ENCODE results near the gene SPATA46.

DNA sequence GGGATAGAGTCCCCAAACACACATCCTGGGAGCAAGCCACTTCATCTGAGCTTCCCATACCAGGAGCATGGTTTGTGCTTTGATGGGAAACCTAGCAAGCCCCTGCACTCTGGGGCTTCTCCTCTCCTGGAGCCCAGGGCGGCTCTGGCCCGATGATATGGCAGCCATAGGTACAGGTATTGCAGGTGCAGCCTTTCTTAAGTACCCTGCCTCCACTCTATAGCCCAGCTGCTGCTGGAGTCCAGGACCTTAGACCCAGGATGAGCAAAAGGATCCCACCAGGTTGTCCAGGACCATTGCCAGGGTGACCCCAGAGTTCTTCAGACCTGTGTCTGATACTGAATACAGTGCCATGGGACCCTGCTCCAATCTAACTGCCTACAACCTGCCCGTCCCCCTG lies 9.0 kb upstream of the SPATA46 start:
- TF ChIP-seq, protein P1, sequence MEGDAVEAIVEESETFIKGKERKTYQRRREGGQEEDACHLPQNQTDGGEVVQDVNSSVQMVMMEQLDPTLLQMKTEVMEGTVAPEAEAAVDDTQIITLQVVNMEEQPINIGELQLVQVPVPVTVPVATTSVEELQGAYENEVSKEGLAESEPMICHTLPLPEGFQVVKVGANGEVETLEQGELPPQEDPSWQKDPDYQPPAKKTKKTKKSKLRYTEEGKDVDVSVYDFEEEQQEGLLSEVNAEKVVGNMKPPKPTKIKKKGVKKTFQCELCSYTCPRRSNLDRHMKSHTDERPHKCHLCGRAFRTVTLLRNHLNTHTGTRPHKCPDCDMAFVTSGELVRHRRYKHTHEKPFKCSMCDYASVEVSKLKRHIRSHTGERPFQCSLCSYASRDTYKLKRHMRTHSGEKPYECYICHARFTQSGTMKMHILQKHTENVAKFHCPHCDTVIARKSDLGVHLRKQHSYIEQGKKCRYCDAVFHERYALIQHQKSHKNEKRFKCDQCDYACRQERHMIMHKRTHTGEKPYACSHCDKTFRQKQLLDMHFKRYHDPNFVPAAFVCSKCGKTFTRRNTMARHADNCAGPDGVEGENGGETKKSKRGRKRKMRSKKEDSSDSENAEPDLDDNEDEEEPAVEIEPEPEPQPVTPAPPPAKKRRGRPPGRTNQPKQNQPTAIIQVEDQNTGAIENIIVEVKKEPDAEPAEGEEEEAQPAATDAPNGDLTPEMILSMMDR (conservative IDR thresholded peaks at IDR 0.05; ENCODE audit: low read depth in 2 of 2), result no peak
- TF ChIP-seq EZH2 (IDR thresholded peaks at IDR 0.05; ENCODE audit: low read depth, unreplicated experiment), result no peak
